GM18909 (cell line): ENCODE results near the gene EMC6.
"Not testable (repeated sequence)": the region's sequence is repeated elsewhere in the genome, so short reads cannot be mapped to it uniquely, and the experiment has no call there.

Source experiments
- ATAC-seq: cut with Tn5 transposase; IDR thresholded peaks from one replicate; pipeline ENCODE4 v1.9.1; 2021; ENCODE audit warnings: mild to moderate bottlenecking; ENCODE audit not compliant: unreplicated experiment, poor library complexity

Gene EMC6

GRCh38 chr17:3679531-3680126, 11.0 kb downstream of the EMC6 start:
- no peak for ATAC-seq

DNA sequence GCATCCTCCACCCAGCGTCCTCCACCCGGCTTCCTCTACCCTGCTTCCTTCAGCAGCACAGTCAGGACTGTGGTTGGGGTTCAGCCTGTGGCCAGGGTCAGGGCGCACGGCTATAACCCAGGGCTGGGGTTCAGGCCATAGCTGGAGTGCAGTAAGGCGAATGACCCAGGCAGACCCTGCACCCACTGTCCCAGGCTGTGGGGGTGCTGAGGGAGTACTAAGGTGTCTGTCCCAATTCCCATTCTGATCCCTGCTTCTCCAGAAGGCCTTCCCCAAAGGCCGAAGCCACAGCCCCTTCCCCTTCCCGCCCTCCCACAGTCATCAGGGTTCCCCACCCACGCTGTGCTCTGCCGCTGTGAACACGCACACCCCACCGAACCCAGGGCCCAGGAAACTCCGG, 12.4 kb downstream of the EMC6 start:
- no peak for ATAC-seq

- ATAC-seq, result no peak
These were observed 13.0 kb downstream of the EMC6 start for GRCh38 chr17:3681565-3681964.

GRCh38 chr17:3682033-3682432, 13.4 kb downstream of the EMC6 start:
- no peak for ATAC-seq

- peak; percentile 54 for ATAC-seq
These were observed 14.5 kb downstream of the EMC6 start for GRCh38 chr17:3683054-3683511.

DNA sequence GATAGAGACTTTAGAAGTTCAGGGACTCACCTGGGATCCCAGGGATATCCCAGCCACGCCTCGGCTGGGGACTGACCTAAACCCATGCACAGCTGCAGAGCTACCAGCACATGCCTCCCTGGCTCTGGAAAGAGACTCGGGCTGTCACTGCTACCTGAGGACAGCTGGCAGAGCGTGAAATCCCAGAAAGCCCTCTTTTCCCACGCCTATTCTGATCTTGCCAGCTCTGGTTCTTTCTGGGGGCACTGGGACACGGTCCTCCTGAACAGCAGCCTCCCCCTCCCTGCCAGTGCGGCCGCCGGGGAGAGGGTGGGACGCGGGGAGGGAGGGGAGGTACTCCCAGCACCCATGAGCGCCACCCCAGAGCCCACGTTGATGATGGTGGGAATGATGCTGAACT, 16.6 kb downstream of the EMC6 start:
- ATAC-seq, result no peak

DNA sequence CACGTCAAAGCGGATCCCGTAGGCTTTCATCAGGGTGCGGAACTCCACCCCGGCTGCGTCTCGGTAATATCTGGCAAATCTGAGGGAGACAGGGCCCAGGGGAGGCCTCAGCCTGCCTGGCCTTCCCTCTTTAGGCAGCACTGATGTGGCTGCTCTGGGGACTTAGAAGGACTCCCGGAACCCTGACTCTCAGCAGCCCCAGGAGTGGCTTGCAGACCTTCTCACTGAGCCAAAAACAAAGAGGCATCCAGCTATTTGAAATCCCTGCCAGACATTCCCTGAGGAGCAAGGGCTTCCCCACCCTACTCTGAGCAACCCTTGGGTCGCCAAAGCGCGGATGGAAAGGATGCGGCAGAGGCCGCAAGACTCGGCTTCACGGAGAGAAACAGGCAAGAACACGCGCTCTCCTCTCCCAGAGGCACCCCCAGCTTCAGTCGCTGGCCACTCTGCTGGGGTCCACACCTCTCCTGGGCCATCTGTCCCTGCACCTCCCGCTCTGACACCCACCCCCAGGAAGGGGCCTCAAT, 19.5 kb downstream of the EMC6 start:
- ATAC-seq, result no peak

- no peak for ATAC-seq
These were observed 20.2 kb downstream of the EMC6 start for GRCh38 chr17:3688852-3689261.

- ATAC-seq, result no peak
These were observed 20.9 kb downstream of the EMC6 start for GRCh38 chr17:3689262-3690093.

DNA sequence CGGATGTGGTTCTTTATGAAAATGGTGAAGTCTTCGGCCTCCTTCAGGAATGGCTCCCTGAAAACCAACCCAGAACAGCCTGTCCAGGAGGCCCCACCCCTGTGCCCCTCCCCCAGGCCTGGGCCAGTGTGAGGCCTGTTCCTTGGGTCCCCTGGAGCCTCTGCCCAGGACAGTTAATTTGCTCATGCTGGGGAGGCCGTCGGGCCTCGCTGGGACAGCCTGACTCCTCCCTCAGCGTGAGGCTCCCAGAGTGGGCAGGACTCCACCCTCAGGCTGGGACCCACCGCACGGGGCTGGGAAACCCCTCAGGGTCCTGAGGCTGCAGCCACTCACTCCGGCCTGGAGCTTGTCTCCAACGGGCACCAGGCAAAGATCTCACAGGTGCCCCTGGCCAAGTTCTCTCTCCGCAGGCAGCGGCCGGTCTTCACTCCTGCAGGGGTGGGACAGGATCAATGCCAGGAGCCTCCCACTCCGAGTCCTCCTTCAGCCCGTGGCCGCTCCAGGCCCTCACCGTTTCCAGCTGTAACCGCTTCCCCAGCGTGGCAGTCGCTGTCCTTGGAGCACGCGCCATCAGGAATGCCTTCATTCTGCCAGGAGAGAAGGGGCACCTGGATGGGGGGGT, 21.6 kb downstream of the EMC6 start:
- no peak for ATAC-seq

- ATAC-seq, result no peak
These were observed 23.0 kb downstream of the EMC6 start for GRCh38 chr17:3691617-3692067.

- ATAC-seq, result no peak
These were observed 23.7 kb downstream of the EMC6 start for GRCh38 chr17:3692346-3692745.

- ATAC-seq, result no peak
These were observed 24.5 kb downstream of the EMC6 start for GRCh38 chr17:3693141-3693540.

DNA sequence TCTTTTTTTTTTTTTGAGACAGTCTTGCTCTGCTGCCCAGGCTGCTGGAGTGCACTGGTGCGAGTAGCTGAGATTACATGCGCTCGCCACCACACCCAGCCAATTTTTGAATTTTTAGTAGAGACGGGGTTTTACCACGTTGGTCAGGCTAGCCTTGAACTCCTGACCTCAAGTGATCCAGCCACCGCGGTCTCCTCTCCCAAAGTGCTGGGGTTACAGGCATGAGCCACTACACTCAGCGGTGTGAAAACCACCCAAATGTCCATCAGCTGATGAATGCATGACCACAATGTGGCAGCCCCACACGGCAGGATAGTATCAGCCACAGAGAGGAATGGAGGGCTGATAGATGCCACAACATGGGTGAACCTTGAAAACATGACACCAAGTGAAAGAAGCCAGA, 25.2 kb downstream of the EMC6 start:
- ATAC-seq, result peak; percentile 47

DNA sequence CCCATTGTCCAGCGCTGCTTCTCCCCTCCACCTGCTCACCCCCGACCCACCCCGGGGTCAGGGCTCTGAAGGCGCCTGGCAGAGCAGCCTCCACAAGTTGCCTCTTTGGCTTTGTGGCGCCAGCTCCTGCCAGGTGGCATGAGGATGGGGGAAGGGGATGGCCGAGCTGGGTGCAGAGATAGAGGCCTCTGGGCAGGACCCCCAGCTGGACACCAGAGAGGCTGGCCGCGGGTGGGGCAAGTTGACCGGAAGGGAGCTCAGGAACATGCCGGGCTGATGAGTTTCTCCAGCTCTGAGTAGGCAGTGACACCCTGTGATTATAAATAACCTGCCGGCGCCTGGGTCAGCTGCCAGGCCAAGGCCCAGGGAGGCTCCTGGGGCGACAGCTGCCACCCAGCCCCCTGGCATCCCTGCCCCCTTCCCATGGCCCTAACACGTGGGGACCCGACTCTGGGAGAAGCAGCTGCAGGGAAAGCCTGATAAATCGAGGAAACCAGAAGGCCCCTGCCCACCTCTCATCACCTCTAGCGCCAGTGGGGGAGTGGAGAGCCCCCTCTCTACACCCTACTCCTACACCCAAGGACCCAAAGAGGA, 26.6 kb downstream of the EMC6 start:
- ATAC-seq, result no peak

DNA sequence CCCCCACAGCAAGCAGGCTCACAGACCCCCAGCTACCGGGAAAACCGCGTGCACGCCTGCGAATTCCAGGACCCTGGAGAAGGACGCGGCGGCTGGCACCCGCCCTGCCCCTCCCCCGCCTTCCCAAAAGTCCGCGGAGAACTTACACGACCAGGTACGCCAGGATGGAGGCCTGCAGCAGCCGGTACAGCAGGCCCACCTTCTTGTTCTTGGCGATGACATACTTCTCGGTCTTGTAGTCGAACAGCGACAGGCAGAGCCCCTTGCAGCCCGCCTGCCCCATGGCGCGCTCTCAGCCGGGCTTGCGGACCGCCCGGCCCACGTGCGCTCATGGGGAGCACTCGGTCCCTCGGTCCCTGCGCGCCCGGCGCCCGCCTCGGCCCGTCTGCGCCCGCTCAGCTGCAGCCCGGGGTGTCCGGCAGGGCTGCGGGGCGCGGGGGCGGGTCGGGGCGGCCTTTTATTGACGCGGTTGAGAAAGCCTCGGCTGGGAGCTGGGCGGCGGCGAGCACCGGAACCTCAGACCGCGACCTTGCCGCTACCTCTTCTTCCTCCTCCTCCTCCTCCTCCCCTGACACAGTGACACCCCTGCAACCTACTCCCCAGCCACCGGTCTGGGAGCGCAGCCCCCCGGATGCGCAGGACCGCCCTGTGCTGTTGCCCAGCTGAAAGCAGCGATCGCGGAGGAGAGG, 27.3 kb downstream of the EMC6 start, which contains the start of gene P2RX5:
Gene P2RX5 (minus strand): TSS at position 433 of the 689 bp plus-strand sequence. CDS start 150 bp downstream, at position 283.
- ATAC-seq, result no peak

DNA sequence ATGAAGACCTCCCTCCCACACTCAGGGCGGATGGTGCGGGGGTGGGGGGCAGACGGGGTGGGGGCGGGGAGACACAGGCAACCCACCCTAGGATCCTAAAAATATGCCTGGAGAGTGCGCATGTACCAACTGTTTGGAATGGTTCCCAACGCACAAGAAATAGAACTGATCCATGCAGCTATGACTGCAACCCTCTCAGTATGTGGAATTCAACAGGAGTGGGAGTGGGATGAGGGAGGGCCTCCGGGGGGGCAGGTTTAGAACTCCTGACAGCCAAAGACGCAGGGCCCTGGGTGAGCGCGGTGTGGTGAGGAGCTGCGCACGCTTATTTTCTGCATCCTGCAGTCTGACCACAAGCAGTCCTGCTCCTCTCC, 28.5 kb downstream of the EMC6 start:
- ATAC-seq, result no peak

DNA sequence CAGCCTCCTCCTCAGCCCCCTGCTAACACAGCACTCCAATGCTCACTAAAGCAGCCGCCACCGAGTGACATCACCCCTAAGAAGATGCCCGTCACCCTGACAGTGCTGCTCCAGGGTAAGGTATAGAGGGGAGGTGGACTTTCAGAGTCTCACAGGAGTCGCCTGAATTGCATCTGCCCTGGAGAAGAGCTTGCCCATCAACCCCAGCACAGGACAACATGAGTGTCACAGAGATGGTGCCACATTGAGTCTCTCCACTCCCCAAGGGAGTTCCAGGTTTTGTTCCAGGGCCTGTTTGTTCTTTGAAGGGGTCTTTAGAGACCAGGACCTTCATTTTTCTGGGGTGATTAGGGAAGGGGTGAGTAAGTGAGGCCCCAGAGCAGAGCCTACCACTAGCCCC, 29.5 kb downstream of the EMC6 start:
- no peak for ATAC-seq

GRCh38 chr17:3699951-3700350, 31.3 kb downstream of the EMC6 start:
- ATAC-seq, result no peak

- ATAC-seq, result not testable (repeated sequence)
These were observed 33.5 kb downstream of the EMC6 start for GRCh38 chr17:3702041-3702539.
